T follicular helper cell (primary cell): ENCODE measurements around the gene DOHH.

Source experiments
- DNase-seq: peaks from one replicate; pipeline ENCODE4 v3.0.0-alpha.2; 2020; ENCODE audit warnings: low read depth

DOHH gene

GRCh38 chr19:3478409-3479176 lies 21.9 kb downstream of the DOHH start:
- no peak for DNase-seq

- no peak for DNase-seq
Observed at GRCh38 chr19:3477951-3478350, 22.5 kb downstream of the DOHH start.

GRCh38 chr19:3477506-3477905 lies 23.0 kb downstream of the DOHH start:
- no peak for DNase-seq

- DNase-seq: no peak
Observed at GRCh38 chr19:3476830-3477229, 23.6 kb downstream of the DOHH start.

GRCh38 chr19:3475449-3475848 lies 25.0 kb downstream of the DOHH start:
- DNase-seq: no peak

GRCh38 chr19:3474614-3475013 lies 25.9 kb downstream of the DOHH start:
- DNase-seq: no peak

GRCh38 chr19:3474010-3474409 lies 26.5 kb downstream of the DOHH start:
- no peak for DNase-seq

GRCh38 chr19:3471954-3472655 lies 28.4 kb downstream of the DOHH start:
- no peak for DNase-seq

- DNase-seq: no peak
Observed at GRCh38 chr19:3470500-3471128, 29.9 kb downstream of the DOHH start.

- no peak for DNase-seq
Observed at GRCh38 chr19:3469638-3470499, 30.6 kb downstream of the DOHH start.

GRCh38 chr19:3468211-3468610 lies 32.3 kb downstream of the DOHH start:
- DNase-seq: no peak

- no peak for DNase-seq
Observed at GRCh38 chr19:3467437-3468198, 32.9 kb downstream of the DOHH start.

- no peak for DNase-seq
Observed at GRCh38 chr19:3466635-3467034, 33.8 kb downstream of the DOHH start.

GRCh38 chr19:3465552-3465951 lies 34.9 kb downstream of the DOHH start:
- no peak for DNase-seq

- no peak for DNase-seq
Observed at GRCh38 chr19:3464587-3465235, 35.8 kb downstream of the DOHH start.

- DNase-seq: no peak
Observed at GRCh38 chr19:3463714-3464586, 36.5 kb downstream of the DOHH start.

- DNase-seq: no peak
Observed at GRCh38 chr19:3462991-3463713, 37.3 kb downstream of the DOHH start.

GRCh38 chr19:3459965-3460582 lies 40.4 kb downstream of the DOHH start:
- no peak for DNase-seq
